Lower leg skin (tissue), 4 donors: ENCODE results near the gene THRA. TPM values are rescaled to one million over a fixed set of nuclear protein-coding genes. Genes with fewer than 3 reads are reported as not detected.

Source experiments
- DNase-seq, 2 donors: peaks; one replicate each; pipeline ENCODE4 v3.0.0-alpha.2; 2019; ENCODE audit warnings: low spot score in 2 of 2
- H3K4me3 ChIP-seq: fragments of 200-600 bp; sonication (generic); 2 replicates; pipeline ENCODE4 v1.5.1; 2017; ENCODE audit warnings: mild to moderate bottlenecking, low read depth; ENCODE audit not compliant: poor library complexity, severe bottlenecking
- POLR2A ChIP-seq, 2 donors: fragments of 450-650 bp; IDR thresholded peaks; one replicate each; pipeline ENCODE4 v1.6.1; 2016 to 2017; ENCODE audit warnings: antibody characterized with exemption in 2 of 2, mild to moderate bottlenecking in 1 of 2, moderate library complexity in 1 of 2
- WGBS, 2 donors: methylation state at CpG; one replicate each; pipeline ENCODE4 v1.1.5; 2018; 5-methylcytosine and 5-hydroxymethylcytosine counted together
- intact Hi-C: fragments of 100-400 bp; cut with DNase I; formaldehyde crosslinking; loops from one replicate; pipeline ENCODE4 v1.15.0; 2023; ENCODE audit warnings: low total_unique reads
- total RNA-seq, 4 donors: library from RNA; depleted of rRNA; stranded (reverse); fragments of >200 nt; gene quantifications; one replicate each; pipeline ENCODE4 v1.1.0, GENCODE V29; 2016
- TF ChIP-seq, protein P1 (sequence below), 3 donors: fragments of 450-650 bp; IDR thresholded peaks; one replicate each; pipeline ENCODE4 v1.5.1; 2016; ENCODE audit warnings: antibody characterized with exemption in 3 of 3, mild to moderate bottlenecking in 3 of 3, moderate library complexity in 2 of 3

The THRA gene
- total RNA-seq, 4 donors from 2014 or later, result 28.2 to 56.8 (median 42.6) TPM

DNA sequence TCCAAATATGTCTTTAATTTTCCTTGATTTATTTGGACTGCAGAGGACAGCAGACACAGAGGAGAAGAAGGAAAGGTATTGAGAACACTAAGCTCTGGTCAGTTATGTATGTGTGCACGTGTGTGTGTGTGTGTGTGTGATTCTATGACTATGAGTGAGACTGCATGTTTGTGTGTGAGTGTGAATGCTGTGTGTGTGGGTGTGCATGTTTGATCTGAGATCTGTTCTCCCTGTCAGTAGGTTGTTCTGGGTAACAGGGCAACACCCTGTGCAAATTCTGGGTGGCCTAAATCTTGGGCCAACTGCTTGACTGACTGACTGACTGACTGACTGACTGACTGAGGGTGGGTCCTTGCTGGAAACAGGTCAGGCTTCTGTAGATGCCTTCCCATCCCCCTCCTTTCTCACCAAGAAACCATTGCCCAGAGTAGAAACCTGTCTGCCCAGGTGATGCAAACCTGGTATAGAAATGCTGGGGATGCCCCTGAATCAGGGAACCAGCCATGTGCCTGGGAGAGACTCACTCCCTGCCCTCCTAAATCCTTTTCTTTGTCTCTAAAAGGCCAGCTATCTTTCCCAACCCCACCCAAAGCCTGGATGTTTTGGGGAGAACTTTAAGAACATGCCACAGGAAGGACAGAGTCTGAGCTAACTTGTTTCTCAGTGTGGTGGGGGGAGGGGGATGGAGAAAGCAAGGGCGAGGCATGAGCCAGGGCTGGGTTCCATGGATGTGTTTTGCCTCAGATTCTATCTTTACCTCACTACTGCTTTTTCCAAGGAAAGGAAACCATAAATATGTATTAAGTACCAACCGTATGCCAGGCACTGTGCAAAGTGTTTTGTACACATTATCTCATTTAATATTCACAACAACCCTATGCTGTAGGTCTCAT lies 42.1 kb downstream of the THRA start:
- 29% methylated on average over 3 of the region's 3 CpGs for WGBS, 2 donors
- H3K4me3 ChIP-seq, result no peak overlapping the region
- TF ChIP-seq, protein P1, sequence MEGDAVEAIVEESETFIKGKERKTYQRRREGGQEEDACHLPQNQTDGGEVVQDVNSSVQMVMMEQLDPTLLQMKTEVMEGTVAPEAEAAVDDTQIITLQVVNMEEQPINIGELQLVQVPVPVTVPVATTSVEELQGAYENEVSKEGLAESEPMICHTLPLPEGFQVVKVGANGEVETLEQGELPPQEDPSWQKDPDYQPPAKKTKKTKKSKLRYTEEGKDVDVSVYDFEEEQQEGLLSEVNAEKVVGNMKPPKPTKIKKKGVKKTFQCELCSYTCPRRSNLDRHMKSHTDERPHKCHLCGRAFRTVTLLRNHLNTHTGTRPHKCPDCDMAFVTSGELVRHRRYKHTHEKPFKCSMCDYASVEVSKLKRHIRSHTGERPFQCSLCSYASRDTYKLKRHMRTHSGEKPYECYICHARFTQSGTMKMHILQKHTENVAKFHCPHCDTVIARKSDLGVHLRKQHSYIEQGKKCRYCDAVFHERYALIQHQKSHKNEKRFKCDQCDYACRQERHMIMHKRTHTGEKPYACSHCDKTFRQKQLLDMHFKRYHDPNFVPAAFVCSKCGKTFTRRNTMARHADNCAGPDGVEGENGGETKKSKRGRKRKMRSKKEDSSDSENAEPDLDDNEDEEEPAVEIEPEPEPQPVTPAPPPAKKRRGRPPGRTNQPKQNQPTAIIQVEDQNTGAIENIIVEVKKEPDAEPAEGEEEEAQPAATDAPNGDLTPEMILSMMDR (IDR thresholded peaks at IDR 0.05), result no peak
- TF ChIP-seq POLR2A (IDR thresholded peaks at IDR 0.05), result no peak
- intact Hi-C loops, result no loop called here
- peak in 1 of 2 donors; percentile 59 for DNase-seq

DNA sequence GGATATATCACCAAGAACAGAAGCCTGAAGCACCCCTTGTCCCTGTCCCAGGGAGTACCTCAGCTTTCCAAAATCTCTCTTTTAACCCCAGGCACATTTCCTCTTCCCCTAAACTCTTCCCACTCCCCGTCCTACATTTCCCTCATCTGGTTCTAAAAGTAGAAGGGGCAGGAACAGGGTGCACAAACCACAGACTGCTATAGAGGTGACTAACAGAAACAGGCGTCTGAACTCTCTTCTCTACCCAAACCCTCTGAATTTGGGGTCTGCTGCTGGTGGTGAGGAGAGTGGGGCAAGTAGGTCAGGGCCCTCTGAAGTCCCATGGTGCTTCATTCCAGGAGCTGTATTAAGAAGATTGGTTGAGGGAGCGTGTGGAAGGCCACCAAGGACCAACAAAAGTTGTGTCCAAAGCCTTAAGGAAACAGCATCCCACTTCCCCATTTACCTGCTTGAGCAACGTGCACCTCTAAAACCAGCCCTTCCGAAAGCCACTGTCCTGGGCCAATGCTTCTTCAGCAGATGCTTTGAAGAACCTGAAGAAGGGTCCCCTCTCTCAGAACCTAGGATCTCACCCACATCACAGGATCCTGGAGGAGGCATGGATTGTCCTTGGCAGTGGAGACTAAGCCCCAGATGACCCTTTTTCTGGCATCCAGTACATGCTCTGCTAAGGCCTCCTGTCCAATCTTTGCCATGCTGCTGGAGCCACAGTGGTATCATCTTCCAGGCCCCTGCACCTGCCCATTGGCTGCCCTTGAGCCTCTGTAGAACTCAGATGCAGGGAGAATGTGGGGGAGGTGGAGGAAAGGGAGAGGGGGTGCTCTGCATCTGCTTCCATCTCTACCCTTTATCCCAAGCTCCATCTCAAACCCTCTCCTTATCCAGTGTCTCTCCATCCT lies 43.3 kb downstream of the THRA start:
- no peak for DNase-seq
- H3K4me3 ChIP-seq, result no peak overlapping the region
- whole genome bisulfite sequencing, 2 donors, result 71 to 75% methylated on average over 5 of the region's 5 CpGs
- no peak for TF ChIP-seq POLR2A (IDR thresholded peaks at IDR 0.05)
- TF ChIP-seq, protein P1 (IDR thresholded peaks at IDR 0.05), result no peak
- intact Hi-C loops, result no loop called here

DNA sequence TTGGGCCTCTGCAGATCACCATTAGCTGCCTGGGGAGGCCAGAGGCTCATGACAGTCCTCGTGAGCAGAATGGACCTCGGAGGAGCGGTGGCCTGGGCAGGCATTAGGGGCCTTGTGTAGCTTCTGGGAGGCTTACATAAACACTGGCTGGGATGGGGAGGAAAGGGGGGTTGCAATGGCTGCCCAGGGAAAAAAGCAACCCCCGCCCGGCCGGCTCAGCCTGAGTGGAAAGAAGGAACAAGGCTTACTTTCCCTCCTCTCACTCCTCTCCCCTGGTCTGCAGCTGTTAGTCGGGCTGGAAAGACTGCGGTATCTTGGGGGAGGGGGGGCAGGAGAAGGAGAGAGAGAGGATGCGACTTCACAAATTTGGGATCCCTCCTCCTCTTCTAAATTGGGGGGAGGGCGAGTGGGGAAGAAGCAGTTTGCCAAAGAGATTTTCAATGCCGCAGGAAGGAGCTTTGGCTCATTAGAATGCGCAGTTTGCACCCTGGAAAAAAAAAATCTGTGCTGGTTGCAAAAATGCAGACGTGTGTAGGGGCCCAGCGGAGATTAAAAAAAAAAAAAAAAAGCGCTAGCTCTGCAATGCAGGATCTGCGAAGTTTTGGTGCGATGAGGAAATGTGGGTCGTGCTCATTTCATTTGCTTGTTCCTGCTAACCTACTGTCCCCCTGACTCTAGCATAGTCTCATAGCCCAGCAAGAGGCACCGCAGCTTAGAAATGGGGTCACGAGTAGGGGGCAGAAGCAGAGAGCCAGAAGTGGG lies 44.2 kb downstream of the THRA start:
- 23 to 27% methylated on average over 20 of the region's 20 CpGs for WGBS, 2 donors
- intact Hi-C loops, result no loop called here
- peak in 1 of 2 donors; percentile 28 for DNase-seq
- no peak overlapping the region for H3K4me3 ChIP-seq
- TF ChIP-seq POLR2A (IDR thresholded peaks at IDR 0.05), result no peak
- TF ChIP-seq, protein P1 (IDR thresholded peaks at IDR 0.05), result no peak

DNA sequence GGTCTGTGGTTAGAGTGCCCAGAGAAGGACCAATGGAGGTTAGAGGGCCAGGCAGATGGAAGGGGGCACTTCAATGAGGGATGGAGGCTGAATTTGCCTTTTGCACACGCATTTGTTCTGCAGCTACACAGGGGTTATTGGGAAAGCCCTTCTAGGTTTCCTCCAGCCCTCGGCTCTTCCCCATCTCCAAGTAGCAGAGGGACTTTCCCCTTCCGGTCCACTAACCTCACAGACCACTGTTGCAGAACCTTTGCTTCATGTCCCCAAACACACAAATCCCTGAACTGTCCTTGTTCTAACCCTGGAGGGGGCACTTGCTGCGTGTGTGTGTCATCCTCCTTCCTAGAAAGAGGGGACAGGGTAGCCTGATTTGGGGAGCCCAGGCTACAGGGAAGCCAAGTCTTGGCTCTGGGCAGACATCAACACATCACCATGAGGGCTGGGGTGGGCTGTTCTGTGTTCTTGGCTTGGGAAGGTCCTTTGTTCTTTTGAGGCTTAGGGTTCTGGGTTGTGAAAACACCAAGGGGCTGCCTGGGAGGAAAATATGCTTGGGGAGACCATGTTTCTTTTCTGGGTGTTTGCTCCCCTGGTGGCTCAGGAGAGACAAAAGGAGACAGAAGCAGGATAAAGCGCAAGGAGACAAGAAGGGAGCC lies 44.9 kb downstream of the THRA start:
- H3K4me3 ChIP-seq, result no peak overlapping the region
- no peak for TF ChIP-seq POLR2A (IDR thresholded peaks at IDR 0.05)
- TF ChIP-seq, protein P1 (IDR thresholded peaks at IDR 0.05), result no peak
- intact Hi-C loops, result no loop called here
- peak in 1 of 2 donors; percentile 39 for DNase-seq
- WGBS, 2 donors, result 13 to 19% methylated on average over 5 of the region's 5 CpGs
